ENCODE data around the gene HOXB1. TPM values are rescaled to one million over a fixed set of nuclear protein-coding genes. Genes with fewer than 3 reads are reported as not detected.

HOXB1 gene
- total RNA-seq, 1 donor: not detected

- no peak for DNase-seq (ENCODE audit: low read depth)
- TF ChIP-seq CTCF (IDR thresholded peaks at IDR 0.05; ENCODE audit: insufficient read depth, low read length): no peak
- no peak overlapping the region for H3K4me3 ChIP-seq (ENCODE audit: low read depth, low read length)
These were observed 11.4 kb downstream of the HOXB1 start for GRCh38 chr17:48519427-48519826.

- no peak for DNase-seq (ENCODE audit: low read depth)
- TF ChIP-seq CTCF (IDR thresholded peaks at IDR 0.05; ENCODE audit: insufficient read depth, low read length): no peak
- no peak overlapping the region for H3K4me3 ChIP-seq (ENCODE audit: low read depth, low read length)
These were observed 13.3 kb downstream of the HOXB1 start for GRCh38 chr17:48517478-48517877.

DNA sequence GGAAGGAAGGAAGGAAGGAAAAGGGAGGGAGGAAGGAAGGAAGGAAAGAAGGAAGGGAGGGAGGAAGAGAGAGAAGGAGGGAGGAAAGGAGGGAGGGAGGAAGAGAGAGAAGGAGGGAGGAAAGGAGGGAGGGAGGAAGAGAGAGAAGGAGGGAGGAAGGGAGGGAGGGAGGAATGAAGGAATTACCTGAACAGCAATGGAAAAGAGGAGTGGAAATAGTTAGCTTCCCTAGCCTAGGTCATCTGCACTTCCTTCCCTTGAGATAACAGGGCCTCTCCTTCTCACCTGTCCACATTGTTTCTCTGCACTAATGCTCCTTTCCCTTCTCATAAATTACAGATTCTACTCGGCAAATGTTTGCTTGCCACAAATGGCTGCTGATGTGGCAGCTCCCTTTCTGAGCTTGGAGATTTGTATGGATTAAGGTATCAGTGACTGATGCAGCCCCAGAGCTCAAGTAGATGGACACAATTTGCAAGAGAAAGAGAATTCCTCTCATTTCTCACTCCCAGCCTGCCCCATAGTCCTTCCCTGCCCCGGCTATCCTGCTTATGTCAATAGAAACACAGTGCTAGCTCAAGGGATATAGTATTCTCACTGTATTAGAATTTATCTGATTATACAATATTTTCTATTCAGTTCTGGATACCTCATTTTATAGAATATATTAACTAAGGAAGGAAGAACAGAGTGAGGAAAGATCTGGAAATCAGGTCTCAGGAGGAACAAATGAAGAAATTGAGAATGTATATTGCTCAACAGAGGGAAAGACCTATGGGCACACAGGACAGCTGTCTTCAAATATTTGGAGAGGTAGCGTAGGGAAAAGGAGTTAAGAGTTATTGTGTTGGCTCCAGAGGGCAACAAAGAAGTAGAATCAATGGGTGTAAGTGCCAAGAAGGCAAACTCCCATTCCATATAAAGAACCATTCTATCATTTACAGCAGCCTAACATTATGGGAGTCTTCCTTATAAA, 14.6 kb downstream of the HOXB1 start:
- no peak overlapping the region for H3K4me3 ChIP-seq (ENCODE audit: low read depth, low read length)
- no peak for TF ChIP-seq CTCF (IDR thresholded peaks at IDR 0.05; ENCODE audit: insufficient read depth, low read length)
- no peak for DNase-seq (ENCODE audit: low read depth)

DNA sequence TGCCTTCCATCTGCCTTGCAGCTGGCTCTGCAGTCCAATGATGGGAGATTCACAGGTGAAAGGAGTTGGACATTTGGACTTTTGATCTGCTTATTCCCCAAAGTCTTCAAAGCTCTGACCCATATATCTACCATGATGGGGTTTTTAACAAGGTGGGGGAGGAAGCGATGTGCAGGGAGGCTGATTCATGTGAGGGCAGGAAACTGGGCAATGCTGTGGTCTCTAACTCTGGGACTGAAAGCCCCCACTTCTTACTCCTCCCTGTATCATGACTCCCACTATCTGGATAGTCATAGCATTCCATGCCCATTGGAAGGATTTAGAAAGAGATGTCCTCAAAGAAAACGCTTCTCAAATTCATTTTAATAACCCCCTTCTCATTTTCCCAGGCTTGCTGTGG, 16.3 kb downstream of the HOXB1 start:
- DNase-seq (ENCODE audit: low read depth): no peak
- TF ChIP-seq CTCF (IDR thresholded peaks at IDR 0.05; ENCODE audit: insufficient read depth, low read length): no peak

GRCh38 chr17:48513666-48514455, 16.9 kb downstream of the HOXB1 start:
- no peak for TF ChIP-seq CTCF (IDR thresholded peaks at IDR 0.05; ENCODE audit: insufficient read depth, low read length)
- no peak for DNase-seq (ENCODE audit: low read depth)
- H3K4me3 ChIP-seq (ENCODE audit: low read depth, low read length): no peak overlapping the region

More for the DNA sequence above, 16.3 kb downstream of the HOXB1 start:
- no peak overlapping the region for H3K4me3 ChIP-seq (ENCODE audit: low read depth, low read length)

- TF ChIP-seq CTCF (IDR thresholded peaks at IDR 0.05; ENCODE audit: insufficient read depth, low read length): no peak
- peak; percentile 17 for DNase-seq (ENCODE audit: low read depth)
- H3K4me3 ChIP-seq (ENCODE audit: low read depth, low read length): no peak overlapping the region
These were observed 17.7 kb downstream of the HOXB1 start for GRCh38 chr17:48513097-48513496.

All from fibroblast of the aortic adventitia (primary cell).